HEK293T (cell line): ENCODE results near the gene SYT12.

Experiments used
- CTCF ChIA-PET: fragments of 350-600 bp; formaldehyde crosslinking; extraction: SDS; loops from one replicate; lab custom pipeline; 2021; ENCODE audit warnings: antibody characterized with exemption, inconsistent platforms; lab: Yijun Ruan, JAX
- POLR2A ChIA-PET: fragments of 350-600 bp; formaldehyde crosslinking; extraction: SDS; loops from one replicate; lab custom pipeline; 2020; ENCODE audit warnings: antibody characterized with exemption, inconsistent platforms; lab: Yijun Ruan, JAX
- DNase-seq: peaks from one replicate; pipeline ENCODE4 v3.0.0; 2012; ENCODE audit warnings: mixed read lengths; ENCODE audit errors: extremely low spot score
- ARNT ChIP-seq: fragments of 450-650 bp; IDR thresholded peaks from 2 replicates; pipeline ENCODE4 v1.6.1; 2017; ENCODE audit warnings: mild to moderate bottlenecking
- BHLHE40 ChIP-seq: fragments of 450-650 bp; IDR thresholded peaks from 2 replicates; pipeline ENCODE4 v1.6.1; 2016; ENCODE audit warnings: mild to moderate bottlenecking, moderate library complexity, borderline replicate concordance
- CTBP1 ChIP-seq: fragments of 450-650 bp; IDR thresholded peaks from 2 replicates; pipeline ENCODE4 v1.6.1; 2016; ENCODE audit warnings: borderline replicate concordance
- ELF4 ChIP-seq: fragments of 450-650 bp; IDR thresholded peaks from 2 replicates; pipeline ENCODE4 v1.6.1; 2017; ENCODE audit warnings: antibody characterized with exemption
- FOXA1 ChIP-seq: fragments of 450-650 bp; IDR thresholded peaks from 2 replicates; pipeline ENCODE4 v1.6.1; 2016; ENCODE audit warnings: mild to moderate bottlenecking
- FOXK2 ChIP-seq: fragments of 450-650 bp; IDR thresholded peaks from 2 replicates; pipeline ENCODE4 v1.6.1; 2016; ENCODE audit warnings: mild to moderate bottlenecking
- FOXM1 ChIP-seq: fragments of 450-650 bp; IDR thresholded peaks from 2 replicates; pipeline ENCODE4 v1.6.1; 2017; ENCODE audit warnings: mild to moderate bottlenecking, borderline replicate concordance
- HDGF ChIP-seq: fragments of 450-650 bp; IDR thresholded peaks from 2 replicates; pipeline ENCODE4 v1.6.1; 2017; ENCODE audit warnings: antibody characterized with exemption, borderline replicate concordance
- L3MBTL2 ChIP-seq: fragments of 450-650 bp; conservative IDR thresholded peaks from 2 replicates; pipeline ENCODE4 v1.6.1; 2016; ENCODE audit warnings: mild to moderate bottlenecking
- LEF1 ChIP-seq: fragments of 450-650 bp; IDR thresholded peaks from 2 replicates; pipeline ENCODE4 v1.6.1; 2017; ENCODE audit warnings: mild to moderate bottlenecking, borderline replicate concordance
- NFRKB ChIP-seq: fragments of 450-650 bp; IDR thresholded peaks from 2 replicates; pipeline ENCODE4 v1.6.1; 2016; ENCODE audit warnings: mild to moderate bottlenecking, moderate library complexity
- PKNOX1 ChIP-seq: fragments of 450-650 bp; IDR thresholded peaks from 2 replicates; pipeline ENCODE4 v1.6.1; 2016
- SP1 ChIP-seq: fragments of 450-650 bp; IDR thresholded peaks from 2 replicates; pipeline ENCODE4 v1.6.1; 2017
- SUZ12 ChIP-seq: fragments of 450-650 bp; IDR thresholded peaks from 2 replicates; pipeline ENCODE4 v1.6.1; 2016; ENCODE audit warnings: mild to moderate bottlenecking
- TARDBP ChIP-seq: fragments of 450-650 bp; IDR thresholded peaks from 2 replicates; pipeline ENCODE4 v1.6.1; 2016
- ZNF384 ChIP-seq: fragments of 450-650 bp; IDR thresholded peaks from 2 replicates; pipeline ENCODE4 v1.6.1; 2016

The SYT12 gene

GRCh38 chr11:67026941-67027340 lies 4.0 kb downstream of the SYT12 start:
- no peak for TF ChIP-seq SP1
- no peak for TF ChIP-seq HDGF
- no peak for TF ChIP-seq LEF1
- no peak for TF ChIP-seq SUZ12
- no peak for TF ChIP-seq PKNOX1
- TF ChIP-seq BHLHE40: no peak
- TF ChIP-seq NFRKB: no peak
- no peak for TF ChIP-seq CTBP1
- no peak for TF ChIP-seq FOXM1
- no peak for TF ChIP-seq TARDBP
- TF ChIP-seq ARNT: no peak
- no peak for TF ChIP-seq ZNF384
- TF ChIP-seq FOXA1: no peak
- no peak for TF ChIP-seq FOXK2
- no peak for TF ChIP-seq L3MBTL2
- no peak for TF ChIP-seq ELF4
- CTCF ChIA-PET: no interaction called here
- POLR2A ChIA-PET: no interaction called here
- DNase-seq: no peak

- DNase-seq: no peak
- ChIA-PET CTCF (interaction anchor here (0.5 to 0.9 kb wide), 2 partner anchors 23 to 451 kb away, joined by 3 to 4 read pairs; no protein-coding TSS in a partner anchor), POLR2A (no interaction called here)
- TF ChIP-seq ZNF384: no peak
- no peak for TF ChIP-seq ARNT
- no peak for TF ChIP-seq LEF1
- no peak for TF ChIP-seq CTBP1
- no peak for TF ChIP-seq ELF4
- no peak for TF ChIP-seq SUZ12
- no peak for TF ChIP-seq SP1
- TF ChIP-seq FOXA1: no peak
- TF ChIP-seq NFRKB: no peak
Observed at GRCh38 chr11:67027483-67027930, 4.6 kb downstream of the SYT12 start.

GRCh38 chr11:67027943-67028542 lies 5.1 kb downstream of the SYT12 start:
- ChIA-PET POLR2A (no interaction called here), CTCF (interaction anchor here (0.5 to 0.9 kb wide), 2 partner anchors 23 to 451 kb away, joined by 3 to 4 read pairs; no protein-coding TSS in a partner anchor)
- no peak for DNase-seq
- TF ChIP-seq BHLHE40: no peak
- TF ChIP-seq HDGF: no peak
- TF ChIP-seq FOXA1: no peak
- TF ChIP-seq FOXM1: no peak
- TF ChIP-seq SP1: no peak
- no peak for TF ChIP-seq LEF1
- no peak for TF ChIP-seq SUZ12
- no peak for TF ChIP-seq PKNOX1
- TF ChIP-seq TARDBP: no peak
- TF ChIP-seq ELF4: no peak
- no peak for TF ChIP-seq ZNF384
- no peak for TF ChIP-seq NFRKB
- no peak for TF ChIP-seq FOXK2
- TF ChIP-seq CTBP1: no peak
- no peak for TF ChIP-seq ARNT
- TF ChIP-seq L3MBTL2: no peak

- TF ChIP-seq HDGF: no peak
- no peak for TF ChIP-seq SUZ12
- TF ChIP-seq ELF4: no peak
- ChIA-PET CTCF (interaction anchor here (0.9 kb wide), 1 partner anchor 14 kb away, joined by 3 read pairs; no protein-coding TSS in a partner anchor), POLR2A (no interaction called here)
- no peak for DNase-seq
Observed at GRCh38 chr11:67029146-67029545, 6.2 kb downstream of the SYT12 start.

GRCh38 chr11:67030976-67031375 lies 8.0 kb downstream of the SYT12 start:
- no peak for DNase-seq
- POLR2A ChIA-PET: no interaction called here
- CTCF ChIA-PET: no interaction called here
- TF ChIP-seq FOXA1: no peak
- TF ChIP-seq CTBP1: no peak
- no peak for TF ChIP-seq FOXK2
- TF ChIP-seq SUZ12: no peak
- TF ChIP-seq SP1: no peak
- TF ChIP-seq NFRKB: no peak
- no peak for TF ChIP-seq ELF4
- no peak for TF ChIP-seq L3MBTL2
- TF ChIP-seq HDGF: no peak
- no peak for TF ChIP-seq ZNF384
- no peak for TF ChIP-seq PKNOX1
- TF ChIP-seq BHLHE40: no peak

GRCh38 chr11:67031791-67032561 lies 9.0 kb downstream of the SYT12 start:
- POLR2A ChIA-PET: no interaction called here
- CTCF ChIA-PET: no interaction called here
- TF ChIP-seq SUZ12 (no peak), BHLHE40 (no peak), FOXM1 (no peak), ARNT (no peak), FOXA1 (no peak), HDGF (no peak), L3MBTL2 (no peak), CTBP1 (no peak), FOXK2 (no peak), LEF1 (no peak), ELF4 (no peak), SP1 (no peak), TARDBP (no peak), ZNF384 (no peak)

More at GRCh38 chr11:67031791-67032561, 9.0 kb downstream of the SYT12 start:
- DNase-seq: no peak
